NCI-H748 (cell line): ENCODE results near the gene RMND5B.
A peak's percentile ranks its signal among the peaks of the same experiment; 100 is the strongest.

ENCODE experiments used
- DNase-seq: peaks from one replicate; lab custom pipeline; 2025; ENCODE audit not compliant: unreplicated experiment; lab: John Stamatoyannopoulos, UW

The RMND5B gene

GRCh38 chr5:178113141-178113787 is 17.6 kb upstream of the RMND5B start, which contains the start of gene N4BP3:
TSS of gene N4BP3 (plus strand) at chr5:178113532. CDS start at chr5:178119584, 6,052 bp downstream.
- peak; percentile 83 for DNase-seq

GRCh38 chr5:178113841-178114324 is 16.9 kb upstream of the RMND5B start:
- DNase-seq: peak; percentile 49

GRCh38 chr5:178114325-178115135 is 16.3 kb upstream of the RMND5B start:
- peak; percentile 27 for DNase-seq

- no peak for DNase-seq
Observed at GRCh38 chr5:178115136-178115813, 15.5 kb upstream of the RMND5B start.

- no peak for DNase-seq
Observed at GRCh38 chr5:178115814-178116142, 15.0 kb upstream of the RMND5B start.

- no peak for DNase-seq
Observed at GRCh38 chr5:178116143-178116885, 14.5 kb upstream of the RMND5B start.

GRCh38 chr5:178117923-178118701 is 12.7 kb upstream of the RMND5B start:
- no peak for DNase-seq

GRCh38 chr5:178119915-178120606 is 10.8 kb upstream of the RMND5B start:
- no peak for DNase-seq

- DNase-seq: peak; percentile 81
Observed at GRCh38 chr5:178120607-178121357, 10.0 kb upstream of the RMND5B start.

GRCh38 chr5:178121391-178122276 is 9.2 kb upstream of the RMND5B start:
- DNase-seq: no peak

- DNase-seq: no peak
Observed at GRCh38 chr5:178122346-178122745, 8.5 kb upstream of the RMND5B start.

GRCh38 chr5:178123094-178123965 is 7.5 kb upstream of the RMND5B start:
- DNase-seq: no peak

GRCh38 chr5:178123966-178124925 is 6.6 kb upstream of the RMND5B start:
- no peak for DNase-seq

GRCh38 chr5:178125253-178125906 is 5.4 kb upstream of the RMND5B start:
- DNase-seq: no peak

- DNase-seq: no peak
Observed at GRCh38 chr5:178126556-178126955, 4.3 kb upstream of the RMND5B start.
